K562 (cell line): ENCODE data around the gene UGT1A10. TPM values are rescaled to one million over a fixed set of nuclear protein-coding genes. Genes with fewer than 3 reads are reported as not detected.

Source experiments
- ATAC-seq: fragments of 200-7000 bp; cut with Tn5 transposase; 3 replicates; pipeline ENCODE4 v1.9.1; 2020; ENCODE audit warnings: moderate library complexity
- BruUV-seq: library from RNA; stranded (reverse); fragments of 400-500 nt; replicated peaks from 2 replicates; lab custom pipeline; 2021; lab: Mats Ljungman, UMichigan
- CTCF ChIA-PET: fragments of 300-600 bp; formaldehyde crosslinking; extraction: SDS; loops from one replicate; lab custom pipeline; 2021; ENCODE audit warnings: low intra/inter-chr PET ratio; lab: Yijun Ruan, JAX
- POLR2A ChIA-PET: fragments of 300-600, 350-650 bp; sonication (Branson Sonifier 250); formaldehyde crosslinking; extraction: SDS; loops from one replicate; lab custom pipeline; 2021; ENCODE audit warnings: antibody characterized with exemption, inconsistent platforms; lab: Yijun Ruan, JAX
- DNase-seq, 4 experiments: peaks; one replicate each; pipeline versions ENCODE4 v3.0.0 to v3.0.0-alpha.2; 2011 to 2018; ENCODE audit warnings: low spot score in 3 of 4, mixed read lengths in 3 of 4; ENCODE audit errors: extremely low read depth in 1 of 4
- FAIRE-seq: peaks from 2 replicates; lab custom pipeline; 2011; peaks lifted over from hg19 to GRCh38; lab: Jason Lieb, UNC
- H2AFZ ChIP-seq: 2 replicates; pipeline ENCODE4 v1.6.0; 2011; ENCODE audit warnings: low read depth, low read length, control low read depth, inconsistent platforms
- H3K27ac ChIP-seq: fragments of 200-600 bp; 3 replicates; pipeline ENCODE4 v1.8.0; 2011; ENCODE audit warnings: low read depth, mild to moderate bottlenecking, control low read depth, inconsistent platforms, low read length, moderate library complexity, mixed read lengths; ENCODE audit errors: extremely low read depth
- H3K27me3 ChIP-seq, 2 experiments: fragments of 300-600 bp in 1 of 2; 2 replicates in 1 of 2; 3 replicates in 1 of 2; pipeline versions ENCODE4 v1.6.0 to v1.8.0; 2011; ENCODE audit warnings: inconsistent platforms in 2 of 2, low read length in 2 of 2, mild to moderate bottlenecking in 1 of 2, mixed read lengths in 1 of 2, moderate library complexity in 1 of 2; ENCODE audit not compliant: control insufficient read depth in 2 of 2, insufficient read depth in 2 of 2
- H3K36me3 ChIP-seq: fragments of 300-600 bp; 3 replicates; pipeline ENCODE4 v1.8.0; 2011; ENCODE audit warnings: mild to moderate bottlenecking, low read length, inconsistent platforms; ENCODE audit not compliant: control insufficient read depth, insufficient read depth
- H3K4me1 ChIP-seq, 2 experiments: fragments of 200-600 bp in 1 of 2; replicated peaks in 1 of 2; 2 replicates in 1 of 2; 3 replicates in 1 of 2; pipeline versions ENCODE4 v1.5.1 to v1.8.0; 2011; ENCODE audit warnings: inconsistent platforms in 2 of 2, low read length in 2 of 2, mild to moderate bottlenecking in 1 of 2, mixed read lengths in 1 of 2, moderate library complexity in 1 of 2; ENCODE audit not compliant: control insufficient read depth in 2 of 2, insufficient read depth in 2 of 2
- H3K4me2 ChIP-seq: 2 replicates; pipeline ENCODE4 v1.6.1; 2011; ENCODE audit warnings: low read length, control low read depth, inconsistent platforms, mixed read lengths; ENCODE audit not compliant: insufficient read depth
- H3K4me3 ChIP-seq: fragments of 200-600 bp; sonication (generic), shearing (Covaris generic); 2 replicates; pipeline ENCODE4 v1.5.1; 2016; ENCODE audit warnings: control low read depth, inconsistent platforms
- H3K79me2 ChIP-seq: fragments of 200-600 bp; 3 replicates; pipeline ENCODE4 v1.8.0; 2011; ENCODE audit warnings: low read length, inconsistent platforms; ENCODE audit not compliant: control insufficient read depth, insufficient read depth
- H3K9ac ChIP-seq, 2 experiments: 2 replicates each; pipeline versions ENCODE4 v1.6.0 to v1.6.1; 2011; ENCODE audit warnings: low read depth in 2 of 2, low read length in 2 of 2, control low read depth in 1 of 2, inconsistent platforms in 1 of 2, mild to moderate bottlenecking in 1 of 2, mixed read lengths in 1 of 2; ENCODE audit not compliant: insufficient read depth in 1 of 2
- H3K9me1 ChIP-seq: one replicate; pipeline ENCODE4 v1.6.0; 2011; ENCODE audit warnings: inconsistent platforms, mild to moderate bottlenecking, low read length, moderate library complexity; ENCODE audit not compliant: control insufficient read depth, insufficient read depth
- H3K9me3 ChIP-seq: replicated peaks from 2 replicates; pipeline ENCODE4 v1.5.1; 2011; ENCODE audit warnings: low read depth, low read length, inconsistent platforms; ENCODE audit not compliant: control insufficient read depth, insufficient read depth
- H4K20me1 ChIP-seq: replicated peaks from 2 replicates; pipeline ENCODE4 v1.6.1; 2011; ENCODE audit warnings: low read length, inconsistent platforms, mixed read lengths; ENCODE audit not compliant: control insufficient read depth, insufficient read depth
- GATAD2B ChIP-seq: fragments of 450-650 bp; IDR thresholded peaks from 2 replicates; pipeline ENCODE4 v1.6.1; 2017; ENCODE audit warnings: mild to moderate bottlenecking, borderline replicate concordance
- IRF2 ChIP-seq: sonication (generic); formaldehyde crosslinking; IDR thresholded peaks from 2 replicates; pipeline ENCODE4 v1.8.1; 2022; ENCODE audit warnings: mild to moderate bottlenecking, missing genetic modification reagents
- MECOM ChIP-seq: fragments of 250-450 bp; sonication (Bioruptor Pico); IDR thresholded peaks from 2 replicates; pipeline ENCODE4 v1.8.0; 2022; ENCODE audit warnings: inconsistent platforms
- NFIX ChIP-seq: fragments of 250-450 bp; sonication (Bioruptor Pico); IDR thresholded peaks from 2 replicates; pipeline ENCODE4 v1.4.0; 2020; ENCODE audit warnings: low read depth, mild to moderate bottlenecking, moderate library complexity
- RFX1 ChIP-seq: fragments of 450-650 bp; IDR thresholded peaks from 2 replicates; pipeline ENCODE4 v1.6.1; 2016; ENCODE audit warnings: mild to moderate bottlenecking, moderate library complexity
- SAFB2 ChIP-seq: fragments of 200-400 bp; formaldehyde crosslinking; IDR thresholded peaks from 2 replicates; pipeline ENCODE4 v1.6.1; 2018; ENCODE audit warnings: borderline replicate concordance, low read length, low read depth, moderate library complexity; ENCODE audit not compliant: severe bottlenecking
- ZNF12 ChIP-seq: sonication (generic); formaldehyde crosslinking; IDR thresholded peaks from 2 replicates; pipeline ENCODE4 v1.4.0; 2020; ENCODE audit warnings: mild to moderate bottlenecking, missing genetic modification reagents
- WGBS: fragments of 100-300 bp; shearing (Covaris generic); methylation state at CpG from one replicate; pipeline ENCODE4 v1.1.6; 2016; ENCODE audit warnings: low coverage, mixed read lengths; ENCODE audit not compliant: insufficient coverage; ENCODE audit errors: missing lambda C conversion rate; 5-methylcytosine and 5-hydroxymethylcytosine counted together
- in situ Hi-C: fragments of 300-500 bp; cut with MboI; formaldehyde crosslinking; loops from 4 replicates; pipeline ENCODE4 v1.15.0; 2018; ENCODE audit warnings: inconsistent platforms, mixed read lengths
- intact Hi-C: fragments of 100-400 bp; cut with micrococcal nuclease; formaldehyde crosslinking; loops from 2 replicates; pipeline ENCODE4 v1.14.2; 2022
- polyA plus RNA-seq, 8 experiments: library from polyadenylated mRNA; depleted of rRNA in 4 of 8; stranded (reverse) in 5 of 8; unstranded in 3 of 8; fragments of >200 nt; fragmentation: Nextera tagmentation in 2 of 8; fragmentation: Illumina TruSeq in 1 of 8; extraction: Ambion mirVana in 2 of 8; extraction: Trizol in 1 of 8; gene quantifications; 2 replicates each; pipeline versions ENCODE4 v1.2.1 to v1.2.3, GENCODE V29; 2011 to 2014; ENCODE audit warnings: inconsistent platforms in 1 of 8, missing spikeins in 1 of 8
- total RNA-seq, 7 experiments: library from RNA; depleted of rRNA in 6 of 7; stranded (reverse); fragments of >200 nt in 6 of 7; fragmentation: Illumina TruSeq in 2 of 7; extraction: Trizol in 2 of 7; gene quantifications; 2 replicates each; pipeline versions ENCODE4 v1.2.1 to v1.2.3, GENCODE V29; 2011 to 2021; ENCODE audit warnings: low replicate concordance in 1 of 7
- TF ChIP-seq, protein P1 (sequence below): sonication (generic); formaldehyde crosslinking; IDR thresholded peaks from 2 replicates; pipeline ENCODE4 v1.8.1; 2022; ENCODE audit warnings: missing genetic modification reagents

Gene UGT1A10
- total and polyA plus RNA-seq, 9 of the 15 experiments (the other 6 are each of a cell fraction or from before 2014, with no cell fraction given): not detected

- ChIA-PET CTCF (no interaction called here), POLR2A (no interaction called here)
- BruUV-seq: no TSS peak
- no peak overlapping the region for H3K9ac ChIP-seq
- in situ Hi-C loops: no loop called here
- FAIRE-seq (no peak), ATAC-seq (no peak), DNase-seq (no peak)
- H3K36me3 ChIP-seq: no peaks in the 10 kb centered on the region
- no peak for TF ChIP-seq NFIX
- TF ChIP-seq, protein P1, sequence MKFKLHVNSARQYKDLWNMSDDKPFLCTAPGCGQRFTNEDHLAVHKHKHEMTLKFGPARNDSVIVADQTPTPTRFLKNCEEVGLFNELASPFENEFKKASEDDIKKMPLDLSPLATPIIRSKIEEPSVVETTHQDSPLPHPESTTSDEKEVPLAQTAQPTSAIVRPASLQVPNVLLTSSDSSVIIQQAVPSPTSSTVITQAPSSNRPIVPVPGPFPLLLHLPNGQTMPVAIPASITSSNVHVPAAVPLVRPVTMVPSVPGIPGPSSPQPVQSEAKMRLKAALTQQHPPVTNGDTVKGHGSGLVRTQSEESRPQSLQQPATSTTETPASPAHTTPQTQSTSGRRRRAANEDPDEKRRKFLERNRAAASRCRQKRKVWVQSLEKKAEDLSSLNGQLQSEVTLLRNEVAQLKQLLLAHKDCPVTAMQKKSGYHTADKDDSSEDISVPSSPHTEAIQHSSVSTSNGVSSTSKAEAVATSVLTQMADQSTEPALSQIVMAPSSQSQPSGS (CRISPR knock-in tag): no peak
- no peak for TF ChIP-seq MECOM (CRISPR knock-in tag)
- TF ChIP-seq IRF2 (CRISPR knock-in tag): no peak
- TF ChIP-seq SAFB2: no peak
- no peak for TF ChIP-seq GATAD2B
- TF ChIP-seq ZNF12: no peak
- no peak for TF ChIP-seq RFX1
- H3K27ac ChIP-seq: no peak overlapping the region
- no peaks in the 10 kb centered on the region for H4K20me1 ChIP-seq
- no peaks in the 10 kb centered on the region for H3K27me3 ChIP-seq
- no peaks in the 10 kb centered on the region for H3K4me1 ChIP-seq
- intact Hi-C loops: no loop called here
- H3K9me3 ChIP-seq: no peaks in the 10 kb centered on the region
- no peak overlapping the region for H2AFZ ChIP-seq
- H3K79me2 ChIP-seq: no peaks in the 10 kb centered on the region
- 36% methylated on average over 8 of the region's 8 CpGs for WGBS
- H3K4me3 ChIP-seq: no peak overlapping the region
- H3K4me2 ChIP-seq: no peak overlapping the region
- H3K9me1 ChIP-seq: no peaks in the 10 kb centered on the region
These were observed 43.0 kb upstream of the UGT1A10 start for GRCh38 chr2:233593201-233593600.
